Vagina (tissue), 2 donors: Measurements from ENCODE around the gene BAHCC1.

Experiments
- POLR2A ChIP-seq, 2 donors: fragments of 450-650 bp; IDR thresholded peaks; one replicate each; pipeline ENCODE4 v1.6.1; 2017; ENCODE audit warnings: antibody characterized with exemption in 2 of 2, mild to moderate bottlenecking in 2 of 2, moderate library complexity in 2 of 2
- POLR2AphosphoS5 ChIP-seq, 2 donors: sonication (generic); formaldehyde crosslinking; IDR thresholded peaks; one replicate each; pipeline ENCODE4 v1.9.0; 2017; ENCODE audit warnings: antibody characterized with exemption in 2 of 2, mild to moderate bottlenecking in 2 of 2, low read depth in 1 of 2; ENCODE audit not compliant: insufficient read depth in 1 of 2
- TF ChIP-seq, protein P1 (sequence below), 3 experiments: fragments of 450-650 bp in 2 of 3; fragments of 200-600 bp in 1 of 3; sonication (generic) in 1 of 3; IDR thresholded peaks; one replicate each; pipeline ENCODE4 v1.5.1; 2017 to 2019; ENCODE audit warnings: antibody characterized with exemption in 3 of 3, mild to moderate bottlenecking in 2 of 3, moderate library complexity in 2 of 3

- TF ChIP-seq, protein P1, sequence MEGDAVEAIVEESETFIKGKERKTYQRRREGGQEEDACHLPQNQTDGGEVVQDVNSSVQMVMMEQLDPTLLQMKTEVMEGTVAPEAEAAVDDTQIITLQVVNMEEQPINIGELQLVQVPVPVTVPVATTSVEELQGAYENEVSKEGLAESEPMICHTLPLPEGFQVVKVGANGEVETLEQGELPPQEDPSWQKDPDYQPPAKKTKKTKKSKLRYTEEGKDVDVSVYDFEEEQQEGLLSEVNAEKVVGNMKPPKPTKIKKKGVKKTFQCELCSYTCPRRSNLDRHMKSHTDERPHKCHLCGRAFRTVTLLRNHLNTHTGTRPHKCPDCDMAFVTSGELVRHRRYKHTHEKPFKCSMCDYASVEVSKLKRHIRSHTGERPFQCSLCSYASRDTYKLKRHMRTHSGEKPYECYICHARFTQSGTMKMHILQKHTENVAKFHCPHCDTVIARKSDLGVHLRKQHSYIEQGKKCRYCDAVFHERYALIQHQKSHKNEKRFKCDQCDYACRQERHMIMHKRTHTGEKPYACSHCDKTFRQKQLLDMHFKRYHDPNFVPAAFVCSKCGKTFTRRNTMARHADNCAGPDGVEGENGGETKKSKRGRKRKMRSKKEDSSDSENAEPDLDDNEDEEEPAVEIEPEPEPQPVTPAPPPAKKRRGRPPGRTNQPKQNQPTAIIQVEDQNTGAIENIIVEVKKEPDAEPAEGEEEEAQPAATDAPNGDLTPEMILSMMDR (IDR thresholded peaks at IDR 0.05), result no peak
- TF ChIP-seq POLR2AphosphoS5 (IDR thresholded peaks at IDR 0.05; ENCODE audit: insufficient read depth in 1 of 2, low read depth in 1 of 2) (no peak), POLR2A (IDR thresholded peaks at IDR 0.05) (no peak)
Observed at GRCh38 chr17:81437191-81437651, 42.0 kb downstream of the BAHCC1 start.
